Measurements from ENCODE around the gene ACKR3. TPM values are rescaled to one million over a fixed set of nuclear protein-coding genes. Genes with fewer than 3 reads are reported as not detected.

ACKR3 gene
- total RNA-seq, 4 donors from 2014 or later, result 32.4 to 88.7 (median 55.0) TPM

- H3K4me1 ChIP-seq, result peaks cover 0 to 87% (median 32%) of the 10 kb centered on the region in 4 donors
- peak overlapping the region in 1 of 4 donors; percentile 10 for H3K4me3 ChIP-seq
- WGBS, 2 donors, result 36 to 51% methylated on average over 6 to 8 of the region's 8 CpGs
- peak overlapping the region; percentile 22 to 94 (median 72) for H3K27ac ChIP-seq
- no peaks in the 10 kb centered on the region for H3K27me3 ChIP-seq
- no peak for DNase-seq (ENCODE audit: low spot score in 2 of 2)
- no peaks in the 10 kb centered on the region for H3K9me3 ChIP-seq
- no peak for TF ChIP-seq EP300 (IDR thresholded peaks at IDR 0.05)
- peak in 4 of 5 experiments; percentile 6 to 23 (median 14) for TF ChIP-seq CTCF (IDR thresholded peaks at IDR 0.05)
- peaks cover 0 to 13% (median 0%) of the 10 kb centered on the region in 3 donors for H3K36me3 ChIP-seq
Observed at GRCh38 chr2:236576087-236576486, 6.5 kb downstream of the ACKR3 start.

GRCh38 chr2:236576953-236577352 is 7.3 kb downstream of the ACKR3 start:
- H3K9me3 ChIP-seq, result no peaks in the 10 kb centered on the region
- WGBS, 2 donors, result 71 to 81% methylated on average over 11 of the region's 11 CpGs
- no peak overlapping the region for H3K4me3 ChIP-seq
- DNase-seq (ENCODE audit: low spot score in 2 of 2), result no peak
- H3K27ac ChIP-seq, result peak overlapping the region; percentile 22 to 94 (median 72)
- peaks cover 0 to 88% (median 32%) of the 10 kb centered on the region in 4 donors for H3K4me1 ChIP-seq
- H3K27me3 ChIP-seq, result no peaks in the 10 kb centered on the region
- peaks cover 0 to 22% (median 0%) of the 10 kb centered on the region in 3 donors for H3K36me3 ChIP-seq
- TF ChIP-seq CTCF (IDR thresholded peaks at IDR 0.05) (no peak), EP300 (IDR thresholded peaks at IDR 0.05) (no peak), POLR2A (IDR thresholded peaks at IDR 0.05) (no peak)

GRCh38 chr2:236577481-236578410 is 8.1 kb downstream of the ACKR3 start:
- Histone ChIP-seq H3K36me3 (peaks cover 0 to 30% (median 0%) of the 10 kb centered on the region in 3 donors), H3K9me3 (no peaks in the 10 kb centered on the region), H3K27me3 (no peaks in the 10 kb centered on the region), H3K4me1 (peaks cover 0 to 81% (median 30%) of the 10 kb centered on the region in 4 donors), H3K4me3 (no peak overlapping the region), H3K27ac (peak overlapping the region; percentile 22 to 94 (median 72))
- TF ChIP-seq CTCF (IDR thresholded peaks at IDR 0.05) (no peak), EP300 (IDR thresholded peaks at IDR 0.05) (peak in 1 of 2 donors; percentile 35), POLR2A (IDR thresholded peaks at IDR 0.05) (no peak)
- no peak for DNase-seq (ENCODE audit: low spot score in 2 of 2)
- 70 to 73% methylated on average over 22 of the region's 22 CpGs for WGBS, 2 donors

GRCh38 chr2:236578411-236578846 is 8.8 kb downstream of the ACKR3 start:
- Histone ChIP-seq H3K4me1 (peaks cover 0 to 74% (median 28%) of the 10 kb centered on the region in 4 donors), H3K36me3 (peaks cover 0 to 34% (median 0%) of the 10 kb centered on the region in 3 donors), H3K27ac (peak overlapping the region; percentile 5 to 94 (median 56)), H3K4me3 (no peak overlapping the region), H3K27me3 (no peaks in the 10 kb centered on the region), H3K9me3 (no peaks in the 10 kb centered on the region)
- no peak for DNase-seq (ENCODE audit: low spot score in 2 of 2)
- no peak for TF ChIP-seq POLR2A (IDR thresholded peaks at IDR 0.05)
- TF ChIP-seq CTCF (IDR thresholded peaks at IDR 0.05), result no peak
- no peak for TF ChIP-seq EP300 (IDR thresholded peaks at IDR 0.05)
- 88 to 90% methylated on average over 13 to 15 of the region's 15 CpGs for WGBS, 2 donors

Measured in tibial nerve (tissue), 4 donors.